Breast epithelium (tissue), 3 donors: ENCODE data around the gene STRN3.

Experiments used
- CTCF ChIP-seq, 3 donors: fragments of 450-650 bp; IDR thresholded peaks; one replicate each; pipeline ENCODE4 v1.5.1; 2016 to 2017; ENCODE audit warnings: antibody characterized with exemption in 3 of 3, mild to moderate bottlenecking in 3 of 3, moderate library complexity in 3 of 3
- POLR2A ChIP-seq: fragments of 450-650 bp; IDR thresholded peaks from one replicate; pipeline ENCODE4 v1.6.1; 2016; ENCODE audit warnings: antibody characterized with exemption, mild to moderate bottlenecking, moderate library complexity

- no peak for TF ChIP-seq CTCF (IDR thresholded peaks at IDR 0.05)
- no peak for TF ChIP-seq POLR2A
Measured at GRCh38 chr14:31043379-31043778, 17.2 kb upstream of the STRN3 start.
